Breast epithelium (tissue), 4 donors: ENCODE measurements around the gene MYO5B. TPM values are rescaled to one million over a fixed set of nuclear protein-coding genes. Genes with fewer than 3 reads are reported as not detected.

Experiments used
- DNase-seq, 2 donors: peaks; one replicate each; pipeline ENCODE4 v3.0.0-alpha.2; 2019; ENCODE audit warnings: low spot score in 2 of 2
- H3K27ac ChIP-seq, 2 donors: fragments of 200-600 bp; sonication (generic) in 1 of 2; one replicate each; pipeline ENCODE4 v1.5.1; 2016 to 2019; ENCODE audit warnings: mild to moderate bottlenecking in 1 of 2
- H3K27me3 ChIP-seq, 2 donors: fragments of 200-600 bp; sonication (generic) in 1 of 2; one replicate each; pipeline versions ENCODE4 v1.5.1 to v1.6.0; 2017 to 2019; ENCODE audit warnings: control low read depth in 1 of 2, mild to moderate bottlenecking in 1 of 2
- H3K36me3 ChIP-seq: fragments of 200-600 bp; one replicate; pipeline ENCODE4 v1.5.1; 2019
- H3K4me1 ChIP-seq, 2 donors: fragments of 200-600 bp; sonication (generic); one replicate each; pipeline ENCODE4 v1.5.1; 2016 to 2019; ENCODE audit warnings: control low read depth in 1 of 2
- H3K4me3 ChIP-seq, 3 donors: fragments of 200-600 bp; sonication (generic); 1 replicate in 2 of 3; 2 replicates in 1 of 3; pipeline ENCODE4 v1.5.1; 2016 to 2019; ENCODE audit warnings: mild to moderate bottlenecking in 3 of 3, moderate library complexity in 2 of 3
- H3K9me3 ChIP-seq, 2 donors: fragments of 200-600 bp; sonication (generic) in 1 of 2; one replicate each; pipeline ENCODE4 v1.5.1; 2016 to 2019; ENCODE audit warnings: control low read depth in 1 of 2
- CTCF ChIP-seq, 3 donors: fragments of 450-650 bp; IDR thresholded peaks; one replicate each; pipeline ENCODE4 v1.5.1; 2016 to 2017; ENCODE audit warnings: antibody characterized with exemption in 3 of 3, mild to moderate bottlenecking in 3 of 3, moderate library complexity in 3 of 3
- POLR2A ChIP-seq: fragments of 450-650 bp; IDR thresholded peaks from one replicate; pipeline ENCODE4 v1.6.1; 2016; ENCODE audit warnings: antibody characterized with exemption, mild to moderate bottlenecking, moderate library complexity
- POLR2AphosphoS5 ChIP-seq, 3 donors: sonication (generic); formaldehyde crosslinking; IDR thresholded peaks; one replicate each; pipeline ENCODE4 v1.6.1; 2017; ENCODE audit warnings: antibody characterized with exemption in 3 of 3
- intact Hi-C: fragments of 100-400 bp; cut with DNase I; formaldehyde crosslinking; loops from one replicate; pipeline ENCODE4 v1.15.1; 2023; ENCODE audit warnings: low total_unique reads
- total RNA-seq, 3 donors: library from RNA; depleted of rRNA; stranded (reverse); fragments of >200 nt; gene quantifications; one replicate each; pipeline ENCODE4 v1.1.0, GENCODE V29; 2016

MYO5B gene
- total RNA-seq, 3 donors from 2014 or later, result 2.4 to 53.1 (median 22.0) TPM

GRCh38 chr18:50158866-50159653 lies 35.9 kb downstream of the MYO5B start:
- peak overlapping the region; percentile 37 to 48 for H3K27ac ChIP-seq
- H3K9me3 ChIP-seq, result no peaks in the 10 kb centered on the region
- intact Hi-C loops, result no loop called here
- no peak for DNase-seq
- H3K36me3 ChIP-seq, result no peaks in the 10 kb centered on the region
- H3K27me3 ChIP-seq, result no peaks in the 10 kb centered on the region
- H3K4me1 ChIP-seq, result no peaks in the 10 kb centered on the region
- H3K4me3 ChIP-seq, result no peak overlapping the region
- TF ChIP-seq POLR2AphosphoS5 (IDR thresholded peaks at IDR 0.05) (no peak), POLR2A (no peak), CTCF (IDR thresholded peaks at IDR 0.05) (no peak)

- no peak for DNase-seq
- Histone ChIP-seq H3K4me3 (no peak overlapping the region), H3K9me3 (no peaks in the 10 kb centered on the region), H3K27me3 (no peaks in the 10 kb centered on the region), H3K36me3 (no peaks in the 10 kb centered on the region), H3K4me1 (no peaks in the 10 kb centered on the region), H3K27ac (no peak overlapping the region)
- intact Hi-C loops, result no loop called here
- TF ChIP-seq POLR2A (no peak), POLR2AphosphoS5 (IDR thresholded peaks at IDR 0.05) (no peak), CTCF (IDR thresholded peaks at IDR 0.05) (no peak)
Measured at GRCh38 chr18:50155406-50155805, 39.5 kb downstream of the MYO5B start.

DNA sequence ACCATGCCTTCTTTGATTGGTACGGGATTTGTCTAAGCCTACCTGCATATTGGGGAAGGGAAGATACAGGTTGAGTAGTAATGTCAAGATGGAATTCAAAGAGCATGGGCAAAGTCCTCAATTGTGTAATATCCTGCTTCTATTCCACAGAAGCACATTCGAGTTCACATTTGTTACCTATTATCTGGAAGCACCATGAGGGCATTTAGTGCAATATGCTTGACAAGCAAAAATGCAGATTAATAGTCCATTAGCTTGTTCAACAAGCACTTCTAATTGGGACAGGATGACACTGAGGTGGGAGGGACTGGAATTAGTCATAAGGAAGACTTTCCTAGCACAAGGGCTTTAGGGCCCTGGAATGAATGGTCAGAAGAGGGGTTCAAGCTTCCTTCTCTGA lies 40.5 kb downstream of the MYO5B start:
- no peak for DNase-seq
- Histone ChIP-seq H3K4me1 (no peaks in the 10 kb centered on the region), H3K9me3 (no peaks in the 10 kb centered on the region), H3K4me3 (no peak overlapping the region), H3K27ac (peak overlapping the region in 1 of 2 donors; percentile 20), H3K27me3 (no peaks in the 10 kb centered on the region), H3K36me3 (no peaks in the 10 kb centered on the region)
- intact Hi-C loops, result no loop called here
- no peak for TF ChIP-seq POLR2AphosphoS5 (IDR thresholded peaks at IDR 0.05)
- no peak for TF ChIP-seq POLR2A
- no peak for TF ChIP-seq CTCF (IDR thresholded peaks at IDR 0.05)

- DNase-seq, result no peak
- intact Hi-C loops, result loop anchor here (1.0 kb wide), 1 partner anchor 24 kb away; no protein-coding TSS in a partner anchor
- H3K27me3 ChIP-seq, result no peaks in the 10 kb centered on the region
- H3K27ac ChIP-seq, result no peak overlapping the region
- no peaks in the 10 kb centered on the region for H3K36me3 ChIP-seq
- no peak overlapping the region for H3K4me3 ChIP-seq
- H3K4me1 ChIP-seq, result no peaks in the 10 kb centered on the region
- TF ChIP-seq POLR2AphosphoS5 (IDR thresholded peaks at IDR 0.05) (no peak), POLR2A (no peak), CTCF (IDR thresholded peaks at IDR 0.05) (no peak)
- no peaks in the 10 kb centered on the region for H3K9me3 ChIP-seq
Measured at GRCh38 chr18:50152900-50153299, 42.0 kb downstream of the MYO5B start.

GRCh38 chr18:50151926-50152325 lies 43.0 kb downstream of the MYO5B start:
- Histone ChIP-seq H3K27me3 (no peaks in the 10 kb centered on the region), H3K36me3 (no peaks in the 10 kb centered on the region), H3K4me3 (no peak overlapping the region), H3K4me1 (no peaks in the 10 kb centered on the region), H3K27ac (peak overlapping the region in 1 of 2 donors; percentile 36), H3K9me3 (no peaks in the 10 kb centered on the region)
- intact Hi-C loops, result no loop called here
- no peak for DNase-seq
- TF ChIP-seq POLR2AphosphoS5 (IDR thresholded peaks at IDR 0.05) (no peak), CTCF (IDR thresholded peaks at IDR 0.05) (no peak), POLR2A (no peak)
